ENCODE data around the gene PCARE. TPM values are rescaled to one million over a fixed set of nuclear protein-coding genes. Genes with fewer than 3 reads are reported as not detected.

PCARE gene
- total RNA-seq, 4 donors from 2014 or later, result 0.16 to 0.66 TPM; not detected in 2

GRCh38 chr2:29022679-29023078 lies 51.6 kb downstream of the PCARE start:
- TF ChIP-seq, protein P1, sequence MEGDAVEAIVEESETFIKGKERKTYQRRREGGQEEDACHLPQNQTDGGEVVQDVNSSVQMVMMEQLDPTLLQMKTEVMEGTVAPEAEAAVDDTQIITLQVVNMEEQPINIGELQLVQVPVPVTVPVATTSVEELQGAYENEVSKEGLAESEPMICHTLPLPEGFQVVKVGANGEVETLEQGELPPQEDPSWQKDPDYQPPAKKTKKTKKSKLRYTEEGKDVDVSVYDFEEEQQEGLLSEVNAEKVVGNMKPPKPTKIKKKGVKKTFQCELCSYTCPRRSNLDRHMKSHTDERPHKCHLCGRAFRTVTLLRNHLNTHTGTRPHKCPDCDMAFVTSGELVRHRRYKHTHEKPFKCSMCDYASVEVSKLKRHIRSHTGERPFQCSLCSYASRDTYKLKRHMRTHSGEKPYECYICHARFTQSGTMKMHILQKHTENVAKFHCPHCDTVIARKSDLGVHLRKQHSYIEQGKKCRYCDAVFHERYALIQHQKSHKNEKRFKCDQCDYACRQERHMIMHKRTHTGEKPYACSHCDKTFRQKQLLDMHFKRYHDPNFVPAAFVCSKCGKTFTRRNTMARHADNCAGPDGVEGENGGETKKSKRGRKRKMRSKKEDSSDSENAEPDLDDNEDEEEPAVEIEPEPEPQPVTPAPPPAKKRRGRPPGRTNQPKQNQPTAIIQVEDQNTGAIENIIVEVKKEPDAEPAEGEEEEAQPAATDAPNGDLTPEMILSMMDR (IDR thresholded peaks at IDR 0.05; ENCODE audit: low read depth), result no peak

GRCh38 chr2:29021886-29022285 lies 52.4 kb downstream of the PCARE start:
- TF ChIP-seq, protein P1 (IDR thresholded peaks at IDR 0.05; ENCODE audit: low read depth), result no peak

DNA sequence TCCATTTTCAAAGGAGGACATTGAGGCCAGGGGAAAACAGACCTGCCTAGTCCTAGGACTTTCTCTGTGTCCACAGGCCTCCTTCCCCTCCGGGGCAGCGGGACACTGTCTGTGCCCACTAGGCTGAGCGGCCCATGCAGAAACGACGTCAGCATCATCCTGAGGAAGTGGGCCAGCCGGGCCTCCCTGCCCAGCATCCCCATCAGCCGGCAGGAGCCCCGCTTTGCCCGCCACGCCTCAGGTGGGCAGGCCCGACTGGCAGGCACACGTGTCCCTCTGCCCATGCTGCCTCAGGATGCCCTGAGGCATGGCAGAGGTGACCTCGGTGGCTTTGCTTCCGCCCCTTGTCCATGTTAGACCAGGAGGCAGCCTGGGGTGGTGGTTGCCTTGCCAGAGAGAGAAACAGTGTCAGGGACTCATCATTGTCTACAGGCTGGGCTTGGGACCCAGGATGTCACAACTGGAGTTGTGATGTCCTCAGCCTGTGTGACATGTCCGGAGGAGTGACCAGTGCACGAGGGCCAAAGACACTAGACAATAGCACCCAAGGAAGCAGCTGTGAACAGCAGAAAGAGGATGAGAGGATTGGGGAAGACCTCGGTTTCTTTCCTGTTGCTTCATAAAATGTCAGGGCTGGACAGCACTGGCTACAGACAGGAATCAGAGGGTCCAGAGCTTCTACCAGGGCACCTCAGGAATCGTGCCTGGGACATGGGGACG lies 56.4 kb downstream of the PCARE start:
- TF ChIP-seq, protein P1 (IDR thresholded peaks at IDR 0.05; ENCODE audit: low read depth), result no peak

DNA sequence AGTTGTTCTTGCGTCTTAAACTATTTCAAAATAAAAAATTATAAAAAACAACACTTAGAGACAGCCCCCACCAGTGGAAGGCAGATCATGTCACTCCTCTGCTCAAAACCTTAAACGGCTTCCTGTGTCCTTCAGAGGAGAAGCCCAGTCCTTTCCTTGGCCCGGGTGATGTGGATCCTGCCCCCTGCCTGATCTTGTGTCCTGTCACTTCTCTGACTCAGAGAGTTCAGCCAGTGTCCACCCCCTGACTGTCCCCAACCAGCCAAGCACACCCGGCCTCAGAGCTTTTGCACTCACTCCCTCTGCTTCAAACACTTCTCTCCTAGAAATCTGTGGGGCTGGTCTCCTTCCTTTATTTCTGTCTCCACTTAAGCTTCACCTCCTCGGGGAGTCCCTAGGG lies 57.8 kb downstream of the PCARE start:
- TF ChIP-seq, protein P1 (IDR thresholded peaks at IDR 0.05; ENCODE audit: low read depth), result no peak

DNA sequence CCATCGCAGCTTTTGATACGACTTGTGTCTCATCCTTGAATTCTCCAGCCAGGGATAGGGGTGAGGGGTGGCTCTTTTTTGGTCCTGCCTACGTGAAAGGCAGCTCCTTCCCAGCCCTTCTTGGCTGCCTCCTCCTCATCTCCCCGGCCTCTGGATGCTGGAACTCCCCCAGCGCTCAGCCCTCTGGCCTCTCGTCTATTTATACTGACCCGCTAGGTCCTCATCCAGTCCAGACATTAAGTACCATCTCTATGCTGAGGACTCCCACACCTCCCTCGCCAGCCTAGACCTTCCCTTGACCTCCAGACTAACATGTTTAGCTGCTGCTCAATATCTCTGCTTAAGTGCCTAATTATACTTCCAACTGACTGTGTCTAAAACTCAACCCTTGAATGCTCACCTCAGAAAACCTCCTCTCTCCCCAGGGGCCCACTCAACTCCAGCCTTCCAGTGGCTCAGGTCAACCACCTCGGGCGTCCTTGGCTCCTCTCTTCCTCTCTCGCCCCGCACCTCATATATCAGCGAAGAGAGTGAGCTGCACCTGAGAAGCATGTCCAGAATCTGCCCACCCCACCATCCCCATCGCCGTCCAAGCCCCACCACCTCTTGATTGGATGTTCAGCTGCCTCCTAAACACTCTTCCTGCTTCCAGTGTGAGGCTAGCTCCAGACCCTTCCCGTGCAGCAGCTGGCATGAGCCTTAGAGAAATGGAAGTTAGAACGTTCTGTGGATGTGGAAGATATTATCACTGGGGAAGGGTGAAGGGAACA lies 58.4 kb downstream of the PCARE start:
- TF ChIP-seq, protein P1 (IDR thresholded peaks at IDR 0.05; ENCODE audit: low read depth), result no peak

DNA sequence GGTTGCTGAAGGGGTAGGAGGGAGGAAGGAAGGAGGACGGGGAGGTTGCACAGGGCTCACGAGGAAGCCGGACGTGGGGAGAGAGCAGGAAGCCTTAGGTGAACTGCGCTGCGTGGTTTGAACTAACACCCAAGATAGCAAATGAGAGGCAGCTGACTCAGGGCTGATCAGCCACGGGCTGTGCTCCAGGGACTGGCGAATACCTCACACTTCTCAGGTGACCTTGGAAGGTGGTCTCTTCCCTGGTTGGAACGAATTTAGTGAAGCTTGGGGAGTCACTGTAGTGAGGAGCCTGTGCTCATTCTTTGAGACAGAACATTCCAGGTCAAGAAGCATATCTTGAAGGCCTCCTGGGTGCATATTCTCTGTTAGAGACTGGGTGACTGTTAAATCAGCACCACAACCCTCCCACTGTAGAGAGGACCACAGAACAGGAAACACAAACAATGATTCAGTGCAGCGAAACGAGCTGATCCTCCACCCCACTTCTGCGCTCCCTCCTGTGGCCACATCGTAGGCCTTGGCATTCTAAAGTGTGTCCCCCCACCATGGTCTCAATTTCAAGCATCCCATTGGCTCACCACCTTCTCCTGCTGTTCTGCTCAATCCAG lies 59.4 kb downstream of the PCARE start:
- TF ChIP-seq, protein P1 (IDR thresholded peaks at IDR 0.05; ENCODE audit: low read depth), result no peak

GRCh38 chr2:29014331-29014730 lies 60.0 kb downstream of the PCARE start:
- TF ChIP-seq, protein P1 (IDR thresholded peaks at IDR 0.05; ENCODE audit: low read depth), result no peak
